ENCODE results near the gene GEMIN2.
"Not testable (repeated sequence)": the region's sequence is repeated elsewhere in the genome, so short reads cannot be mapped to it uniquely, and the experiment has no call there.

Gene GEMIN2

DNA sequence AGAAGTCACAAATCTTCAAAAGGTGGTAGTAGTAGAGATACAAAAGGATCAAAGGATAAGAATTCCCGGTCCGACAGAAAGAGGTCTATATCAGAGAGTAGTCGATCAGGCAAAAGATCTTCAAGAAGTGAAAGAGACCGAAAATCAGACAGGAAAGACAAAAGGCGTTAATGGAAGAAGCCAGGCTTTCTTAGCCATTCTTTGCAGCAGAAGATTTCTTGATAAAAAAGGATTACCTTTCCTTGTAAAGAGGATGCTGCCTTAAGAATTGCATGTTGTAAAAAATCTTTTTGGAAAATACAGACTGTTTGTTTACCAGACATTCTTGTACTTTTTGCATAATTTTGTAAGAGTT, 67.5 kb downstream of the GEMIN2 start:
- DNase-seq (ENCODE audit: insufficient read length) (no peak), FAIRE-seq (no peak)
- no peak for TF ChIP-seq POLR2A (IDR thresholded peaks at IDR 0.05; ENCODE audit: low read depth, low read length)
- no peak for TF ChIP-seq TAF1 (IDR thresholded peaks at IDR 0.05; ENCODE audit: borderline replicate concordance, low read depth, low read length)
- no peak for TF ChIP-seq POLR2AphosphoS5 (IDR thresholded peaks at IDR 0.05; ENCODE audit: low read depth, low read length)

DNA sequence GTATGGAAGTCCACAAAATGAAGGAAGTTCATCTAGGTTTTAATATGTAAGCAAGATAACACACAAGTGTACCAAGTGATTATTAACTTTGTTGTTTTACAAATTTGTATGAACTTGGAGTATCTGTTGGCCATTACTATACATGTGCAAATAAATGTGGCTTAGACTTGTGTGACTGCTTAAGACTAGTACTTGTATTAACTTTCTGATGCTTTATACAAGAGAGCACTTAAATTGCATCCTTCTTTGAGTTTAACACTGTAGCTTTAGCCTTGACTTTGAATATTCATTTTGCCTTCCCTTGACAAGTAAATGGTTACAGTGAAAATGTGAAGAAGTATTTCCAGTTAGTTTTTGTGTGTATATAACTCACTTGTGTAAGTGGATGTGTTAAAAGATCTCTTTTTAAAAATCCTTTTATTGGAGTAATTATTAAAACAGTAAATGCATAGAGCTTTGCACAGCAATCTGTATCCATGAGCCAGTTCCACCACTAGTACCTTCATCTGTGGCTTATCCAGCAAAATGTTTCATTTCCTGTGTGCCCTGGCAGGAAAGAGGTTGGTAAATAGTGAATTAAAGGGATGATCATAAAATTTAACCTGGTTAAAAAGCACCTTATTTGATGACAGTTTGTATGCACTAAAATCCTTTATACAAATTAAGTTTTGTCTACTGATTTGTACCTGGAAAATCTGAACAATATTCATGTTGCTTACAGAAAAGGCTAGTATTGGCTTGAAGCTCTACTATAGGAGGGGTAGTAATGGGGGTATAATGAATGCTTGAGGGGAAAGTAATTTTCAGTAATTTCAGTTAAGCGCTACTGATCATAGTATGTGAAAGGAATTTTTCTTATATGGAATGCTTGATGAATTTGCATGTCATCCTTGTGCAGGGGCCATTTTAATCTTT, 68.9 kb downstream of the GEMIN2 start:
- peak; percentile 74 for TF ChIP-seq POLR2AphosphoS5 (IDR thresholded peaks at IDR 0.05; ENCODE audit: low read depth, low read length)
- no peak; the same call in 1 of the 2 replicates for TF ChIP-seq POLR2A (IDR thresholded peaks at IDR 0.05; ENCODE audit: low read depth, low read length)
- DNase-seq (ENCODE audit: insufficient read length) (no peak), FAIRE-seq (no peak)

DNA sequence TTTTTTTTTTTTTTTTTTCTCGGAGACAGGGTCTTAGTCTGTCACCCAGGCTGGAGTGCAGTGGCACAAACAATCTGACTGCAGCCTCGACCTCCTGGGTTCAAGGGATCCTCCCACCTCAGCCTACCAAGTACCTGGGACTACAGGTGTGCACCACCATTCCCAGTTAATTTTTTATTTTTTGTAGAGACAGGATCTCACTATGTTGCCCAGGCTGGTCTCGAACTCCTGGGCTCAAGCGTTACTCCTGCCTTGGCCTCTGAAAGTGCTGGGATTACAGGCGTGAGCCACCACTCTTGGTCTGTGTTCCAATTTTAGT, 69.5 kb downstream of the GEMIN2 start:
- peak; percentile 29; the same call in 1 of the 2 replicates for TF ChIP-seq POLR2A (IDR thresholded peaks at IDR 0.05; ENCODE audit: low read depth, low read length)
- TF ChIP-seq POLR2AphosphoS5 (IDR thresholded peaks at IDR 0.05; ENCODE audit: low read depth, low read length) = peak; percentile 52
- not testable (repeated sequence) for FAIRE-seq; DNase-seq (ENCODE audit: insufficient read length)

DNA sequence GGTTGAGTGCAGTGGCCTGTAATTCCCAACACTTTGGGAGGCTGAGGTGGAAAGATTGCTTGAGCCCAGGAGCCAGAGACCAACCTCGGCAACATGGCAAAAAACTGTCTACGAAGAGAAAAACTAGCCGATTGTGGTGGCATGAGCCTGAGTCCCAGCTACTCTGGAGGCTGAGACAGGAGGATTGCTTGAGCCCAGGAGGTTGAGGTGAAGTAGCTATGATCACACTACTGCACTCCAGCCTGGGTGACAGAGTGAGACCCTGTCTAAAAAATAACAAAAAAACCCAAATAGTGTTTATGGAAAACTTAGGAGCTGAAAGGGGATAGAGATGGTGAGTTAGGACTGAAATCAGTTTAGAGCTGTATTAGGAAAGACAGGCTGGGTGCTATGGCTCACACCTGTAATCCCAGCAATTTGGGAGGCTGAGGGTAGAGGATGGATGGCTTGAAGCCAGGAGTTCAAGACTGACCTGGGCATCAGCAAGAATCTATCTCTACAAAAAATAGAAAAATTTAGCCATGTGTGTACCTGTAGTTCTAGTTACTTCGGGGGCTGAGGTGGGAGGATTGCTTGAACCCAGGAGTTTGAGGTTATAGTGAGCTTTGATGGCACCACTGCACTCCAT, 70.6 kb downstream of the GEMIN2 start:
- TF ChIP-seq POLR2AphosphoS5 (IDR thresholded peaks at IDR 0.05; ENCODE audit: low read depth, low read length) = peak; percentile 90
- TF ChIP-seq TAF1 (IDR thresholded peaks at IDR 0.05; ENCODE audit: borderline replicate concordance, low read depth, low read length) = no peak
- TF ChIP-seq POLR2A (IDR thresholded peaks at IDR 0.05; ENCODE audit: low read depth, low read length) = peak; percentile 63
- FAIRE-seq (no peak), DNase-seq (ENCODE audit: insufficient read length) (no peak)

DNA sequence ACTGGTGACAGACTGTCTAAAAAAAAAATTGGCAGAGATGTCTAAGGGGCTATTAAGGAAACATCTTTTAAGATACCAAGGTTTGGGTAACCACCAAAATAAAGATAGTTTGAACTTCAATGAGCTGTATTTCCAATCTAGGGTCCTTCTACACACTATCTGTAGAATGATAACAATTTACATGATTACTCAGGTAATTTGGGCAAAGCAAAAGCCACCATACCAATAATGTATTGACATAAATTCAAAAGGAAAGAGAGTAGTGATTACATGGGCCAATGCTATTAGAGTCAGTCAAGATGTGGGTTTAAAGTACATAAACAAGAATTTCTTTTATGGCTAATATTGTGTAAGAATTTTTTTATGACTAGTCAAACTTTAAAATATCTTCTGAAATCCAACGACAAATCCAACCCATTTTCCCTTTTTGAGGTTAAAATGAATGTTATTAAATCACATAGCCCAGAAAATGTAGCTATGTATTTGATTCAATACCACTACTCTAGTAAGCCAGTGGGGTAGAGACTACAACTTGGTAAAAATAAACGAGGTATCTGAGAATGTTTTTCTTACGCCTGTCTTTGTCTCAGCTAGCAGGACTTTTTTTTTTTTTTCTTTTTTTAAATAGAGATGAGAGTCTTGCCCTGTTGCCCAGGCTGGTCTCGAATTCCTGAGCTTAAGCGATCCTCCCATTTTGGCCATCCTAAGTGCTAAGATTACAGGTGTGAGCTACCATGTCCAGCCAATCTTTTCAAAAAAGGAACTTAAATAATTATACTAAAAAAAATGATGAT, 71.3 kb downstream of the GEMIN2 start:
- DNase-seq (ENCODE audit: insufficient read length) = no peak

More for the DNA sequence above, 71.3 kb downstream of the GEMIN2 start:
- TF ChIP-seq POLR2A (IDR thresholded peaks at IDR 0.05; ENCODE audit: low read depth, low read length) = no peak; the same call in none of the 2 replicates
- no peak for TF ChIP-seq TAF1 (IDR thresholded peaks at IDR 0.05; ENCODE audit: borderline replicate concordance, low read depth, low read length)
- TF ChIP-seq POLR2AphosphoS5 (IDR thresholded peaks at IDR 0.05; ENCODE audit: low read depth, low read length) = no peak; the same call in 1 of the 2 replicates
- no peak for FAIRE-seq
